HCT116 (cell line): ENCODE measurements around the gene MBNL2. TPM values are rescaled to one million over a fixed set of nuclear protein-coding genes. Genes with fewer than 3 reads are reported as not detected.

Source experiments
- ATAC-seq: fragments of 200-7000 bp; cut with Tn5 transposase; 2 replicates; pipeline ENCODE4 v1.9.1; 2020; ENCODE audit warnings: mild to moderate bottlenecking, moderate library complexity
- BruUV-seq: library from RNA; stranded (reverse); fragments of 400-500 nt; replicated peaks from 2 replicates; lab custom pipeline; 2021; lab: Mats Ljungman, UMichigan
- CTCF ChIA-PET: fragments of 300-600 bp; sonication (Branson Sonifier 250); formaldehyde crosslinking; loops from one replicate; lab custom pipeline; 2021; ENCODE audit warnings: antibody characterized with exemption; lab: Charles Lee
- POLR2A ChIA-PET: fragments of 300-600, 350-600 bp; sonication (Branson Sonifier 250); formaldehyde crosslinking; loops from one replicate; lab custom pipeline; 2021; ENCODE audit warnings: antibody characterized with exemption; lab: Charles Lee
- RAD21 ChIA-PET, 2 experiments: fragments of 300-600 bp; sonication (Branson Sonifier 250); formaldehyde crosslinking; loops; one replicate each; lab custom pipeline; 2023; ENCODE audit warnings: low total read pairs in 2 of 2; ENCODE audit not compliant: uncharacterized antibody in 2 of 2, unreplicated experiment in 2 of 2, low non-redundant PET in 1 of 2; lab: Charles Lee
- DNase-seq: peaks from one replicate; pipeline ENCODE4 v3.0.0-alpha.2; 2010; ENCODE audit warnings: low read depth, low spot score
- H2AFZ ChIP-seq: fragments of 200-600 bp; shearing (Covaris generic), sonication (generic); 2 replicates; pipeline ENCODE4 v1.6.1; 2017; ENCODE audit warnings: low read depth, mixed run types, mixed read lengths, antibody characterized with exemption, low read length; ENCODE audit not compliant: poor library complexity, severe bottlenecking
- H3K27ac ChIP-seq: 2 replicates; pipeline ENCODE4 v1.5.1; 2012; ENCODE audit warnings: low read depth, low read length
- H3K27me3 ChIP-seq: fragments of 200-600 bp; sonication (generic); 2 replicates; pipeline ENCODE4 v1.6.1; 2016; ENCODE audit warnings: mixed run types, low read length, mixed read lengths; ENCODE audit not compliant: insufficient read depth
- H3K36me3 ChIP-seq, 2 experiments: fragments of 200-500 bp in 1 of 2; fragments of 200-600 bp in 1 of 2; sonication (Bioruptor generic) in 1 of 2; sonication (generic) in 1 of 2; 2 replicates each; pipeline versions ENCODE4 v1.5.1 to v1.6.1; 2014 to 2016; ENCODE audit warnings: low read length in 2 of 2, inconsistent platforms in 1 of 2, mixed read lengths in 1 of 2, mixed run types in 1 of 2; ENCODE audit not compliant: insufficient read depth in 2 of 2, control insufficient read depth in 1 of 2
- H3K4me1 ChIP-seq, 2 experiments: fragments of 200-600 bp in 1 of 2; sonication (generic) in 1 of 2; 2 replicates each; pipeline versions ENCODE4 v1.5.1 to v1.6.1; 2012 to 2017; ENCODE audit warnings: low read length in 2 of 2, inconsistent platforms in 1 of 2, mild to moderate bottlenecking in 1 of 2, mixed read lengths in 1 of 2, mixed run types in 1 of 2, moderate library complexity in 1 of 2; ENCODE audit not compliant: insufficient read depth in 2 of 2, control insufficient read depth in 1 of 2
- H3K4me2 ChIP-seq: fragments of 200-600 bp; sonication (generic); 2 replicates; pipeline ENCODE4 v1.6.1; 2017; ENCODE audit warnings: mixed run types, low read length, mixed read lengths
- H3K4me3 ChIP-seq, 2 experiments: fragments of 200-600 bp in 1 of 2; sonication (generic) in 1 of 2; replicated peaks in 1 of 2; 2 replicates each; pipeline ENCODE4 v1.5.1; 2011 to 2016; ENCODE audit warnings: low read length in 2 of 2, control low read depth in 1 of 2, low read depth in 1 of 2, mild to moderate bottlenecking in 1 of 2, mixed read lengths in 1 of 2, mixed run types in 1 of 2
- H3K79me2 ChIP-seq: fragments of 200-600 bp; sonication (generic); 2 replicates; pipeline ENCODE4 v1.6.1; 2017; ENCODE audit warnings: mild to moderate bottlenecking, mixed run types, low read length, moderate library complexity, mixed read lengths; ENCODE audit not compliant: insufficient read depth
- H3K9ac ChIP-seq: fragments of 200-600 bp; sonication (generic); 2 replicates; pipeline ENCODE4 v1.6.1; 2016; ENCODE audit warnings: low read length, mixed read lengths
- H3K9me2 ChIP-seq: fragments of 200-600 bp; sonication (generic), shearing (Covaris generic); 2 replicates; pipeline ENCODE4 v1.6.1; 2017; ENCODE audit warnings: mixed run types, mild to moderate bottlenecking, moderate library complexity; ENCODE audit not compliant: insufficient read depth
- H3K9me3 ChIP-seq, 2 experiments: fragments of 200-500 bp in 1 of 2; fragments of 200-600 bp in 1 of 2; sonication (Bioruptor generic) in 1 of 2; sonication (generic) in 1 of 2; 2 replicates each; pipeline ENCODE4 v1.6.1; 2014 to 2017; ENCODE audit warnings: low read length in 2 of 2, mixed read lengths in 2 of 2, inconsistent platforms in 1 of 2, low read depth in 1 of 2, mild to moderate bottlenecking in 1 of 2, mixed run types in 1 of 2, moderate library complexity in 1 of 2; ENCODE audit not compliant: control insufficient read depth in 1 of 2, insufficient read depth in 1 of 2
- H4K20me1 ChIP-seq: fragments of 200-600 bp; sonication (generic), shearing (Covaris generic); 2 replicates; pipeline ENCODE4 v1.6.1; 2017; ENCODE audit warnings: mixed run types, mild to moderate bottlenecking, moderate library complexity; ENCODE audit not compliant: insufficient read depth
- EGR1 ChIP-seq: IDR thresholded peaks from 2 replicates; pipeline ENCODE4 v1.6.1; 2012; ENCODE audit warnings: low read depth
- FOSL1 ChIP-seq: IDR thresholded peaks from 2 replicates; pipeline ENCODE4 v1.6.1; 2012; ENCODE audit warnings: low read depth
- POLR2AphosphoS5 ChIP-seq: IDR thresholded peaks from 2 replicates; pipeline ENCODE4 v1.6.1; 2011; ENCODE audit warnings: mild to moderate bottlenecking, low read depth, low read length, moderate library complexity
- RAD21 ChIP-seq: IDR thresholded peaks from 2 replicates; pipeline ENCODE4 v1.6.1; 2012; ENCODE audit warnings: low read depth, mild to moderate bottlenecking
- SIN3A ChIP-seq: IDR thresholded peaks from 2 replicates; pipeline ENCODE4 v1.6.1; 2012; ENCODE audit warnings: low read depth
- TCF7L2 ChIP-seq: IDR thresholded peaks from 2 replicates; pipeline ENCODE4 v1.7.0; 2011; ENCODE audit warnings: borderline replicate concordance, inconsistent platforms; ENCODE audit not compliant: insufficient read depth, insufficient read length; ENCODE audit errors: extremely low read depth
- ZBTB33 ChIP-seq: IDR thresholded peaks from 2 replicates; pipeline ENCODE4 v1.6.1; 2011; ENCODE audit warnings: mild to moderate bottlenecking, low read length, moderate library complexity; ENCODE audit not compliant: insufficient replicate concordance; ENCODE audit errors: extremely low read depth
- intact Hi-C: fragments of 100-400 bp; cut with micrococcal nuclease; formaldehyde crosslinking; loops from 2 replicates; pipeline ENCODE4 v1.10.0; 2022
- total RNA-seq: library from RNA; stranded (reverse); gene quantifications from one replicate; pipeline ENCODE4 v1.2.1, GENCODE V29; 2021; ENCODE audit not compliant: unreplicated experiment
- TF ChIP-seq, protein P1 (sequence below): IDR thresholded peaks from 2 replicates; pipeline ENCODE4 v1.6.1; 2012

The MBNL2 gene
- total RNA-seq, 1 experiment from 2014 or later: 73.9 TPM

DNA sequence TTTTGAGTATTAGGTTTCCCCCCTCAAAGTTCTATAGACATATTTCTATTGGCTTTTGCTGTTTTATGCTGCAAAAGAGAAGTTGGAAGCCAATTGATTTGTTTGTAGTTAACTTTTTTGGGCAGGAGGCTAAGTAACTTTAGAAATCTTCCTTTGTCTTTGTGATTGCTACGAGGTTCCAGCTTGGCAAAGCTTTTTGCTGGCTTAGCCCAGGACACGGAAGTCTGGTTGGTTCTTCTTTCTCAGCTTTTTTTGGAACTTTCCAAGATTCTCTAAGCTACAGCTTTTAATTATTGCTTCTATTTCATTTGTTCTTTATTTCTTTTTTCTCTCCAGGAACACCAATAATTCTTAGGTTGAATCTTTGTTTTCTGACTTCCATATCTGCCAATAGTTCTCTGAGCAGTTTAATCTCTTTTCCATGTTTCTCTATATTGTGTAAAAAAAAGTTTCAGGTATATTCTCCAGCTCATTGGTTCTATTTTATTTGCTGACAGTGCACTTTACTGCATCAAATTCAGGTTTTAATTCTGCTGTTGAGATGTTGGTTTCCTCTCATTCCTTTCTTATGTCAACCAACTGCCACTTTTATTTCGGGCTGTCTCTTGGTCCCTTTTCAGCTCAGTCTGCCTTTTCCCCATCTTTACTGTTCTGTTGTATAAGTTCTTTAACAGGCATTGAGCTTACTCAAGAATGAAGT lies 27.8 kb downstream of the MBNL2 start:
- H3K4me3 ChIP-seq: no peak overlapping the region
- no peaks in the 10 kb centered on the region for H3K27me3 ChIP-seq
- no peak for DNase-seq
- no peak overlapping the region for H2AFZ ChIP-seq
- H3K36me3 ChIP-seq: no peaks in the 10 kb centered on the region
- H3K4me1 ChIP-seq: peaks cover 57 to 73% of the 10 kb centered on the region in 2 experiments
- H3K9ac ChIP-seq: no peak overlapping the region; the same call in 1 of the 2 replicates
- TF ChIP-seq SIN3A (no peak), FOSL1 (no peak), POLR2AphosphoS5 (no peak), RAD21 (no peak), EGR1 (no peak), ZBTB33 (no peak), TCF7L2 (no peak)
- TF ChIP-seq, protein P1, sequence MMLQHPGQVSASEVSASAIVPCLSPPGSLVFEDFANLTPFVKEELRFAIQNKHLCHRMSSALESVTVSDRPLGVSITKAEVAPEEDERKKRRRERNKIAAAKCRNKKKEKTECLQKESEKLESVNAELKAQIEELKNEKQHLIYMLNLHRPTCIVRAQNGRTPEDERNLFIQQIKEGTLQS: no peak
- TF ChIP-seq, all 23 proteins: peak for 0
- CTCF ChIA-PET: no interaction called here
- H3K27ac ChIP-seq: peak overlapping the region; percentile 57; the same call in 1 of the 2 replicates
- RAD21 ChIA-PET: no interaction called here
- H3K9me3 ChIP-seq: no peaks in the 10 kb centered on the region
- no peak for ATAC-seq
- H3K9me2 ChIP-seq: no peaks in the 10 kb centered on the region
- POLR2A ChIA-PET: interaction anchor here (0.8 to 2.3 kb wide), 4 partner anchors 9 to 107 kb away, joined by 3 to 11 read pairs (median 4); partner anchors contain the start of gene MBNL2
- no peak overlapping the region for H3K4me2 ChIP-seq
- intact Hi-C loops: no loop called here
- BruUV-seq: no TSS peak
- H3K79me2 ChIP-seq: peaks cover 72% of the 10 kb centered on the region
- H4K20me1 ChIP-seq: no peaks in the 10 kb centered on the region
